ENCODE measurements around the gene SLC9A9.

SLC9A9 gene

DNA sequence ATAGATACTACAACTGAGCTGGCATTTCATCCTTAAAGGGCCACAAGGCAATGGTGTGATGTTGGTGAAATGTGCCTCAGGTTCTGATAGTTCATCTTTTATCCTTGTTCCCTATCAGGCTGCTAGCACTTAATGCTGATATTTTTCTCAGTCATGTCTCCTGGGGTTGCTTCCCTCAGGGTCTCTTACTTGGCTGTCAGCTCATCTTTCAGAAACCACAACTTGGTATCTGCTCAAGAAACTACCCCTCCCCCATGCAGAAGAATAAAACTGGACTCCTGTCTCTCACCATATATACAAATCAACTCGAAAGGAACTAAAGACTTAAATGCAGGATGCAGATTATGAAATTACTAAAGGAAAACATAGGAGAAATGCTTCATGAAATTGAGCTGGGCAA, 420.6 kb downstream of the SLC9A9 start:
- DNase-seq (ENCODE audit: low spot score): no peak
- FAIRE-seq: no peak

DNA sequence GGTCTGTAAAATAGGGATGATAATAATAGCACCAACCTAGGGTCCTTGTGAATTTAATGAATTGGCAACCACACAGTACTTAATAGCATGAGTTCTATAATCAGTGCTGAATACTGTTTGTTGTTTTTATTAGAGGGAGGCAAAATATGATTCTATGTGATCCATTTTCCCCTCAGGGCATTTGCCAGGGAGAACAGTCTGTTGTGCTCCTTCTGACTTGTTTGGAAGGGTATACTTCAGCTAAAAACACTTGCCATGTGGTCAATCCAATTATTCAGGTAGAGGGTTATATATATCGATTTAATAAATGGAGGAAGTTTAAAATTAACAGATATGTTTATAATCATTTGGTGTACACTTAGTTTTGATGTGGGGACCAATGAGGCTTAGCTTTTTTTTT, 423.4 kb downstream of the SLC9A9 start:
- FAIRE-seq (no peak), DNase-seq (ENCODE audit: low spot score) (no peak)

DNA sequence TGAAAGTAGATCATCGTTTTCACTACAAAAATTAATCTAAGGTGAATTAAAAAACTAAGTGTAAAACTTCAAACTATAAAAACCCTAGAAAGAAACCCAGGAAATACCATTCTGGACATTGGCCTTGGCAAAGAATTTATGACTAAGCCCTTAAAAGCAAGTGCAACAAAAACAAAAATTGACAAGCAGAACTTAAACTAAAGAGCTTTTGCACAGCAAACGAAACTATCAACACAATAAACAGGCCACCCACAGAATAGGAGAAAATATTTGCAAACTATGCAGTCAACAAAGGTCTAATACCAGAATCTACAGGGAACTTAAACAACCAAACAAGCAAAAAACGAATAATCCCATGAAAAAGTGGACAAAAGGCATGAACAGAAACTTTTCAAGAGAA, 426.7 kb downstream of the SLC9A9 start:
- FAIRE-seq: no peak
- DNase-seq (ENCODE audit: low spot score): no peak

DNA sequence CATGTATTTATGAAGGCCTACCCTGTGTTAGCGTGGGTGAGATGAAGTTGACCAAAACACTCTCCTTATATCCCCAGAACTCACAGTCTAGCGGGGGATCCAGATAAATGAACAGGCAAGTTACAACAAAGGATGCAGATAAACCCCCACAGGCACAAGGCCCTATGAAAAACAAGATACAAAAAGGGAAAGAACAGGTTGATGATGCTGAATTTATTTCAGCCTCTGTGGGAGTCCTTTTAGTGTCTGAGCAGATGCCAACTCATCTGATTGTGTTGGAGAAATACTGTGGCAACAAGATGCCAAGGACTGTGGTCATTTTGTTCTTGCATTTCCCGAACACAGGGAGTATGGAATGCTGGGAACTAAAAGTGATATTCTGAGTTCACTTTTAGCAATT, 428.7 kb downstream of the SLC9A9 start:
- DNase-seq (ENCODE audit: low spot score) (no peak), FAIRE-seq (no peak)

DNA sequence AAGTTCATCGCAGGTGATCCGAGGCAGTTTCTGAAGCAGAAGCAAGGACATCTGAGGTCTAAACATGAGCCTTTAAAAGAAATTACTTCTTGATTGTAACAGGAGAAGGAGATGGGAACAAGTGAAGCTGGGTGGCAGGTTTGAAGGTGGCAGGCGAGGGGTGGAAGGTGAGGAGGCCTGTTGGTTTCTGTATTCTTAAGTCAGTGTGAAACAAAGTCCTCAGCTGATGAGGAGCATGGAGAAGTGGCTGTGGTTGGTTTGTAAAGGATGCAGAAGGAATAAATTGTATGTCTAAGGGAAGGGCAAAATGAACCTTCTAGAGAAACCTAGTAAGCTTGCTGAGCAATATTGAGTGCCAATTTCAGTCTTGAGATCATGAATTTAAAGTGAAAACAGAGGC, 429.9 kb downstream of the SLC9A9 start:
- FAIRE-seq: no peak
- no peak for DNase-seq (ENCODE audit: low spot score)

GRCh38 chr3:143416229-143416628, 432.0 kb downstream of the SLC9A9 start:
- FAIRE-seq: no peak
- no peak for DNase-seq (ENCODE audit: low spot score)

DNA sequence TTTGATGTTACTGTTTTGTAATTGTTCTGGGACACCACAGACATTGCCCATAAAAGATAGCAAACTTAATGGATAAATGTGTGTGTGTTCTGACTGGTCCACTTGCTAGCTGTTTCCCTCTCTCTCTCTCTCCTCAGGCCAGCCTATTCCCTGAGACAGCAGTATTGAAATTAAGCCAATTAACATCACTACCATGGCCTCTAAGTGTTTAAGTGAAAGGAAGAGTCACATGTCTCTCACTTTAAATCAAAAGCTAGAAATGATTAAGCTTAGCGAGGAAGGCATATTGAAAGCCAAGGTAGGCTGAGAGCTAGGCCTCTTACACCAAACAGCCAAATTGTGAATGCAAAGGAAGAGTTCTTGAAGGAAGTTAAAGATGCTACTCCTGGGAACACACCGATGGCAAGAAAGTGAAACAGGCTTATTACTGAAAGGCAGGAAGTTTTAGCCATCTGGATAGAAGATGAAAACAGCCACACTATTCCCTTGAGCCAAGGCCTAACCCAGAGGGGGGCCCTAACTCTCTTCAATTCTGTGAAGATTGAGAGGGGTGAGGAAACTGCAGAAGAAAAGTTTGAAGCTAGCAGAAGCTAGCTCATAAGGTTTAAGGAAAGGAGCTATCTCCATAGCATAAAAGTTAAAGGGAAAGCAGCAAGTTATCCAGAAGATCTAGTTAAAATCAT, 433.6 kb downstream of the SLC9A9 start:
- DNase-seq (ENCODE audit: low spot score) (no peak), FAIRE-seq (no peak)

DNA sequence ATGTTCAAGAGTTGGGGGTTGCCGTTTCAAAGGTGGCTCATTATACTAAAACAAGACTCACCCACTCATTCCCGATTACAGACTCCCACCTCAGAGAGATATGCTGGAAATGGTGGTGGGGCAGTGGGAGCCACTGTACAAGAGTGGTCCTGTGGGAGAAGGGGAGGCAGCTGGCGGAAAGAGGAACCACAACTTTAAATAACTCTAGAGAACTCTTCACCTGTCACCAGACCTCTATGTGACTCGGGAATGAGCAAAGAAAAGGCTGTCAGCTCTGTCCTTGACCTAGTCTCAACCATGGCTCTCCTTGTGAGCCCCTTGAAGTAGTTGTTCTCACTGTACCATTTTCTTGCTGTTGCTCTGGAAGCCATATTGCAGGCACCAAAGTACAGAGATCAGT, 434.9 kb downstream of the SLC9A9 start:
- FAIRE-seq (no peak), DNase-seq (ENCODE audit: low spot score) (no peak)

DNA sequence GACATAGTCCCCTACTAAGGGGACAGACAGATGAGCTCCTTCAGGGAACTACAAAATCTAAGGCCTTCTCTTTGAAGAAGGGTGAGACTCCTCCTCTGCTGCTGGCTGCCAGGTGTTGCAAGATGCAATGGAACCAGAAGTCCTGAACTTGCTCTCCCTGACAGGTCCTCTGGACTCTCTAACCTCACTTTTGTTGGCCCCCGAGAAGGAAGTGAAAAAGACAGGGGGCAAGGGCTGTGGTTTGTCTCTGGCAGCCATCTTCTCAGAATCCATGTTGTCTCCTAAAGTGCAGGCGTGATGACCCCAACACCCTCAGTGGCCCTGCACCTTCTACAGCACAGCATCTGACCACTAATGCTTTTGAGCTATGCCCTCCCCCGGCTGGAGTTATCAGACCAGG, 436.2 kb downstream of the SLC9A9 start:
- DNase-seq (ENCODE audit: low spot score) (no peak), FAIRE-seq (no peak)

DNA sequence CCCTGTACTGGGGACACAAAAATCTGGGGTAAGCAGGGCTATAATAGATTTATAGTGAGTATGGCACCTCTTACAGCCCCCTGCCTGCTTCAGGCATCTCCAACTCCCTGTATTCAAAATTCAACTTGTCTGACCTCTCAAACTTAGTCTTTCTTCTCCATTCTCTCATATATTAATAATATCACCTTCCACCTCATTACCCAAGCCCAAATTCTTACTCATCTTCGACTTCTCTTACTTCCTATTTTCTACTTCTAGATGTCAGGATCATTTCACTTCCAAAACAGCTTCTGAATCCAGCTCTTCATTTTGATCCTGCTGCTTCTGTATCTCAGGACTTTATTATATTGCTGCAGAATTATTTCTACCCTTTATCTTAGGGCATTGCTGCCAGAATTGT, 438.0 kb downstream of the SLC9A9 start:
- DNase-seq (ENCODE audit: low spot score) (no peak), FAIRE-seq (no peak)

DNA sequence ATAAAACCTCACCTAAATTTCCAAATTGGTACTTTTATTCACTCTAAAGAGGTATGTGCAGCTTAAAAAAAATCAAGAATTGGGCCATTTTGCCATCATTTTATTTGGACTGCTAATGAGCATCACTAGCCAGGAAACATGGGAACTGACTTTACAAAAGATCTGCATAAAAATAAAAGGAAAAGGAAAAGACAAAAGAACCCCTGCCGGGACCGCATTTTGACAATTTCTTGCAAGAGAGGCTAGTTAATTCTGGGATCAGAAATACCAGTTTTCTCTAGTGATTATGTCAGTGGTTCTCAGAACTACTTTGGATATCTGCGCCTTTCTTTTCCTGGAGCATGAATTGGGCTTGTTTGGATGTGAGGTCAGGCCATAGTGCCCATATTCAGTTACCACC, 439.5 kb downstream of the SLC9A9 start:
- DNase-seq (ENCODE audit: low spot score) (no peak), FAIRE-seq (no peak)

- no peak for FAIRE-seq
- DNase-seq (ENCODE audit: low spot score): no peak
Measured at GRCh38 chr3:143402602-143403001, 445.7 kb downstream of the SLC9A9 start.

GRCh38 chr3:143396790-143397189, 451.5 kb downstream of the SLC9A9 start:
- FAIRE-seq (no peak), DNase-seq (ENCODE audit: low spot score) (no peak)

DNA sequence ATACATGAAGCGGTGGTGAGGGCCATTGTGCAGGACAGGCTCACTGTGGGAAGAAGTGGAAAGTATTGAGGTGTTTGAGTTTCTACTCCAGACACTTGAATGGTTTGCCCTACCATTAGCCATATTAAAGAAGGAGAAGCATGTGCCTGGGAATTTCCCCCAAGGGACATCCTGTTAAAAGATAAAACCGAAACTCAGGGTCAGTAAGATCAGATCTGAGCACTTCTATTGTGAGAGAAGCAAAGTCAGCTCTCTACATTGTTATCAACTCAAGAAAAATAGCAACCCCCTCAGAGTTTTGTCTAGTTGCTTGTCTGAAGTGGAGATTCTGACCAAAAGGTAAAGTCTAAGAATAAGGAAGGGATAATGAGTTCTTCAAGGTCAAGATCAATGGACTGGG, 458.9 kb downstream of the SLC9A9 start:
- FAIRE-seq: no peak
- no peak for DNase-seq (ENCODE audit: low spot score)

- FAIRE-seq: no peak
- no peak for DNase-seq (ENCODE audit: low spot score)
Measured at GRCh38 chr3:143387425-143387824, 460.8 kb downstream of the SLC9A9 start.

DNA sequence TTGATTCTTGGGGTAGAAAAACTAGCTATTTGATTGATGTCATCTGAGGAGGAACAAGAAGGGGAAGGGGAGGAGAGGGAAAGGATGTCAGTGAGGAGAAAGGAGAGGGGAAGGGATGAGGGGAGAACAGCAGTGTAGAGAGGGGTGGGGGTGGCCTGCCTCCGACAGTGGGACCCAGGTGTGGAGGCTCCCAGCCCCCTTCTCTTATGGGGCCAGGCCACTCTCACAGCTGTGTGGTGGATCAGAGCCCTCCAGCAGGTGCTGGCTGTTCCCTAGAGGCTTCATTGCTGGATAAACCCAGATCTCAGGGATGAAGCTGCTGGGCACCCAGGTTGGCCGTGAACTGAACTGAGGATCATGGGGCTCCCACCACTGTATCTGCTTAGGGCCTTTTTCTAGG, 464.2 kb downstream of the SLC9A9 start:
- DNase-seq (ENCODE audit: low spot score) (no peak), FAIRE-seq (no peak)

DNA sequence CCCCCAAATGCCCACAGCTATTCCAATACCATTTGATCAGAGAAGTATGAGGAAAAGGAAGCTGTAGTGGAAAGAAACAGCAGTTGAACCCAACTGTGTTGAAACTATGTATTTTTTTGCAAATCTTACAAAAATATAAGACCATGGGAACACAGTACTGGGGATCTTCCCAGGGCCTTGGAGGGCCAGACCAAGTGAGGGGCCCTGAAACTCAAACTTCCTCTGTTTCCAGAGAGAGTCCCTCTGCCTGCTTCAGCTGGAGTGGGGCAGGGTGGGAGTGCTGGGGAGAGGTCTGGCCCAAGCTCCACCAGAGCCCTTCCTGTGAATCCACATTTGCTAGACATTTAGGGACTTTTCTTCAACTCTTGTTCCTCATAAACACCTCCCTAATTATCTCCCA, 464.8 kb downstream of the SLC9A9 start:
- DNase-seq (ENCODE audit: low spot score): no peak
- FAIRE-seq: no peak

DNA sequence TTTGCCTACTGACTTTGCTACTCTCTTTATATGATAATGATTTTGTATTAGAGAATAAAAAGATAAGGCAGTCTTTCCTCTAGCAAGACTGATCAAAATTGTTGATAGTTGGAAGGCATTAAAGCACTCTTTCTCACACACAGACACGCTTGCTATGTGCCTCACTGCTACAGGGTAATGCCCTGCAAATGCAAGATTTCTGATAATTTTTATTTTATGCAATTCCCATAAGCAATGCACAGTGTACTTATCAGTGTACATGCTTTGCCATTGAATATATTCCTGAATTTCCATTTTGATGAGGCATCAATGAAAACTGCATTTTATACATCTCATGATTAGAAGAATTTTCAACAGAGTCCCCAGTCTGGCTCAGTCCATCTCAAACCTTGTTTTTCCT, 465.5 kb downstream of the SLC9A9 start:
- FAIRE-seq (no peak), DNase-seq (ENCODE audit: low spot score) (no peak)

GRCh38 chr3:143380449-143380848, 467.8 kb downstream of the SLC9A9 start:
- FAIRE-seq: no peak

GRCh38 chr3:143375698-143376097, 472.6 kb downstream of the SLC9A9 start:
- DNase-seq (ENCODE audit: low spot score): no peak
- FAIRE-seq: no peak

More at GRCh38 chr3:143380449-143380848, 467.8 kb downstream of the SLC9A9 start:
- DNase-seq (ENCODE audit: low spot score): no peak

DNA sequence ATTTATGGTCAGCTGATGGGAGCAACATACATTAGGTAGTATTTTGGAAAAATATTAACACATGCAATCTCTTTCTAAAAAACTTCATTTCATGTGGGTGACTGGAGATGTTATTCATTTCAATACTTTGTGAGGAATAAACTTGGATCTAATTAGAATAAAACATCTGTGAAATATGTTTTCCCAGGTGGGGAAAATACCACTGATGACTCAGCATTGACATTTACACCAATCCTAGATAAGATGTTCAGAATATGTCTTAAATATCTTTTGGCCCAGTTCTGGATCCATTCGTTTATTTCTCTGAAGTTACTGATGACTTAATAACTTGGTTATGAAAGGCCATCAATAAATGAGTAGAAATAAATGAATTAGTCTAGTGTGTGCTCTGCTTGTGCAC, 481.1 kb downstream of the SLC9A9 start:
- FAIRE-seq: no peak

DNA sequence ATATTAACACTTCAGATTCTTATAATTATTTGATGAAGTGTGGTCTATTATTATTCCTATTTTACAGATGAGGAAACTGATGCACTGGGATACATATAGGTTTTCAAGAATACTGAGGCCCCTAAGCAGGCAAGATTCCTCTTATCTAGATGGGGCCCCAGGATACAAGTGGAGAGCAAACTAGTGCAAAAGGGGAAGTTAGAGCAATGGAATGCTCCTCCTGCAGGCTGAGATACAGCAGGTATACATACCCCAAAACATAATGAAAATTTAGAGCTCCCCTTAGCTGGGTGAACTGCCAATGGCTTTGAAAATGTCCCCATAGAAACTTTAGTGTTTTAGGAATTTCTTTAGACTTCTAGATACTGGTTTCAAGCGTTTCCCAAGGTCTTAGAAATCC, 481.6 kb downstream of the SLC9A9 start:
- DNase-seq (ENCODE audit: low spot score) (no peak), FAIRE-seq (no peak)

More for the DNA sequence above, 481.1 kb downstream of the SLC9A9 start:
- DNase-seq (ENCODE audit: low spot score): no peak

DNA sequence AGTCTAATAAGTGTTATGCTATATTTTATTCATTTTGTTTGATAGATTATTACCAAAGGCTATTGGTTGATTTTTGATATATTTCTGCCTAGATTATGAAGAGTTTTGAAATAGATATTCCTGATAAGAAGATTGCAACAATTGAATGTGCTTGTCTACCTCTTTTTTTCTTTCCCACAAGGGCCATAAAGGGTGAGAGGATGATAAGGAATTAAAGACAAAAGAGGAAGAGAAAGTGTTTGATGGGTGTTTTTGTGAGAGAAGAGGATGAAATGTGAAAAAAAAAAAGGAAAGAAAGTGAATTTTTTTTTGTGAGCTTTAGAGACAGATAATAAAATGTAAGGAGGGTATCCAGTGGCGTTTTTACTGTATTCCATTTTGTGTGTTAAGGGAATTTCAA, 484.3 kb downstream of the SLC9A9 start:
- no peak for FAIRE-seq

DNA sequence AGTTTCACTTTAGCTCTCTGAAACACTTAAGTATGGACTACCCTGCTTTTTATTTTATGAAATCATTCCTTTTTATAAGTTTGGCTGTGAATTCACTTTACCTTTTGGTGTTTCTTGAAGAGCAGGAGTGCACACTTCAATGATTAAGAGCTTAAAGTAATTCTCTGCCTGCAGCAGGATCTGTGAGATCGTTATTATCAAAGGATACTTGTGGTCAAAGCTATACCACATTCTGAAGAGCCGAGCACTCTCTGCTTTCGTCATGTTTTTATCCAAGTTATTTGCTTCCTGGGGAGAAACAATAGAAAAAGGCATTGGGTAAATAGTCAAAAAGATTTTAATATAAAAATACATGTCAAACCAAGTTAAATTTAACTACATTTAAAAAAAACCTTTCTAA, 485.0 kb downstream of the SLC9A9 start:
- FAIRE-seq: peak; percentile 76
- DNase-seq (ENCODE audit: low spot score): peak; percentile 8

More for the DNA sequence above, 484.3 kb downstream of the SLC9A9 start:
- no peak for DNase-seq (ENCODE audit: low spot score)
